Measurements from ENCODE around the gene AADACL4.

DNA sequence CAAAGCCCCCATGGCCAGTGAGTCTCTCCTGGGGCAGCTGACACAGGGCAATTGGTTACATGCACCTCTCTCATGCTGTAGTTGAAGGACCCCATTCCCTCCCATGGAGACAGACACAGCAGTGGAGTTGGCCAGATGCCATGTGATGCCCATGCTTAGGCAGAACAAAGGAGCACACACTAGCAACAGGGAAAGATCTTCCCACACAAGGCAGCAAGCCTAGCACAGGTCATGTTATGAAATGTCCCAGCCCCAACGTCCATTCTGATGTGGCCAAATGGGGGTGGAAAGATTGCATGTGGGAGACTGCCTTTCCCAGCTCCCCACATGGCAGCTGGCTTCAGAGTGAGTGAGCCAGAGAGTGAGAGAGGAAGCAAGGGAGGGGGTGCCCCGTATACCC, 34.5 kb downstream of the AADACL4 start:
- TF ChIP-seq, protein P1, sequence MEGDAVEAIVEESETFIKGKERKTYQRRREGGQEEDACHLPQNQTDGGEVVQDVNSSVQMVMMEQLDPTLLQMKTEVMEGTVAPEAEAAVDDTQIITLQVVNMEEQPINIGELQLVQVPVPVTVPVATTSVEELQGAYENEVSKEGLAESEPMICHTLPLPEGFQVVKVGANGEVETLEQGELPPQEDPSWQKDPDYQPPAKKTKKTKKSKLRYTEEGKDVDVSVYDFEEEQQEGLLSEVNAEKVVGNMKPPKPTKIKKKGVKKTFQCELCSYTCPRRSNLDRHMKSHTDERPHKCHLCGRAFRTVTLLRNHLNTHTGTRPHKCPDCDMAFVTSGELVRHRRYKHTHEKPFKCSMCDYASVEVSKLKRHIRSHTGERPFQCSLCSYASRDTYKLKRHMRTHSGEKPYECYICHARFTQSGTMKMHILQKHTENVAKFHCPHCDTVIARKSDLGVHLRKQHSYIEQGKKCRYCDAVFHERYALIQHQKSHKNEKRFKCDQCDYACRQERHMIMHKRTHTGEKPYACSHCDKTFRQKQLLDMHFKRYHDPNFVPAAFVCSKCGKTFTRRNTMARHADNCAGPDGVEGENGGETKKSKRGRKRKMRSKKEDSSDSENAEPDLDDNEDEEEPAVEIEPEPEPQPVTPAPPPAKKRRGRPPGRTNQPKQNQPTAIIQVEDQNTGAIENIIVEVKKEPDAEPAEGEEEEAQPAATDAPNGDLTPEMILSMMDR (IDR thresholded peaks at IDR 0.05) = no peak
- no peak for TF ChIP-seq EZH2 (IDR thresholded peaks at IDR 0.05; ENCODE audit: borderline replicate concordance, insufficient read depth, low read depth, low read length, poor library complexity, severe bottlenecking)

Data from B cell (primary cell).